Panc1 (cell line): ENCODE measurements around the gene C1orf50. TPM values are rescaled to one million over a fixed set of nuclear protein-coding genes. Genes with fewer than 3 reads are reported as not detected.

Experiments
- ATAC-seq: fragments of 200-7000 bp; cut with Tn5 transposase; 2 replicates; pipeline ENCODE4 v1.9.1; 2020; ENCODE audit warnings: mild to moderate bottlenecking, moderate library complexity
- BruUV-seq: library from RNA; stranded (reverse); fragments of 400-500 nt; replicated peaks from 2 replicates; lab custom pipeline; 2021; lab: Mats Ljungman, UMichigan
- CTCF ChIA-PET: fragments of 300-600 bp; sonication (Branson Sonifier 250); formaldehyde crosslinking; loops from one replicate; lab custom pipeline; 2022; ENCODE audit warnings: antibody characterized with exemption; lab: Charles Lee
- POLR2A ChIA-PET: fragments of 300-600 bp; sonication (Branson Sonifier 250); formaldehyde crosslinking; loops from one replicate; lab custom pipeline; 2022; ENCODE audit warnings: antibody characterized with exemption; lab: Charles Lee
- DNase-seq: peaks from one replicate; pipeline ENCODE4 v3.0.0-alpha.2; 2010; ENCODE audit warnings: low read depth, low spot score
- H3K27ac ChIP-seq: 2 replicates; pipeline ENCODE4 v1.5.1; 2011; ENCODE audit warnings: mild to moderate bottlenecking, low read length, inconsistent platforms
- H3K27me3 ChIP-seq: fragments of 200-500 bp; sonication (Bioruptor generic); 2 replicates; pipeline ENCODE4 v1.6.0; 2014; ENCODE audit warnings: low read length, inconsistent platforms; ENCODE audit not compliant: control insufficient read depth, insufficient read depth
- H3K36me3 ChIP-seq: fragments of 200-500 bp; sonication (Bioruptor generic); 2 replicates; pipeline ENCODE4 v1.5.1; 2014; ENCODE audit warnings: inconsistent platforms, mild to moderate bottlenecking, low read length, moderate library complexity; ENCODE audit not compliant: control insufficient read depth, insufficient read depth
- H3K4me1 ChIP-seq: 2 replicates; pipeline ENCODE4 v1.5.1; 2011; ENCODE audit warnings: inconsistent platforms, mild to moderate bottlenecking, low read length, moderate library complexity; ENCODE audit not compliant: control insufficient read depth, insufficient read depth
- H3K4me3 ChIP-seq, 2 experiments: 2 replicates each; pipeline ENCODE4 v1.5.1; 2011 to 2012; ENCODE audit warnings: low read depth in 2 of 2, low read length in 2 of 2, mild to moderate bottlenecking in 2 of 2, inconsistent platforms in 1 of 2, moderate library complexity in 1 of 2
- H3K9me3 ChIP-seq: fragments of 200-500 bp; sonication (Bioruptor generic); 2 replicates; pipeline ENCODE4 v1.5.1; 2014; ENCODE audit warnings: low read depth, mild to moderate bottlenecking, inconsistent platforms, low read length, moderate library complexity; ENCODE audit not compliant: control insufficient read depth, insufficient read depth
- CTCF ChIP-seq: fragments of 450-650 bp; IDR thresholded peaks from 2 replicates; pipeline ENCODE4 v1.5.1; 2017; ENCODE audit warnings: mild to moderate bottlenecking
- POLR2AphosphoS5 ChIP-seq: IDR thresholded peaks from 2 replicates; pipeline ENCODE4 v1.6.1; 2012; ENCODE audit warnings: mild to moderate bottlenecking, low read depth, low read length, moderate library complexity
- SIN3A ChIP-seq: IDR thresholded peaks from 2 replicates; pipeline ENCODE4 v1.6.1; 2012; ENCODE audit warnings: low read depth, mild to moderate bottlenecking, low read length, moderate library complexity, borderline replicate concordance; ENCODE audit not compliant: insufficient read depth
- TCF7L2 ChIP-seq: IDR thresholded peaks from 2 replicates; pipeline ENCODE4 v1.6.1; 2011; ENCODE audit warnings: mild to moderate bottlenecking, low read depth, low read length, inconsistent platforms
- in situ Hi-C: cut with HindIII; loops from 2 replicates; pipeline ENCODE4 v1.10.0; 2016; ENCODE audit warnings: low sequenced_read_pairs, low pct_unique_long_range_greater_than_20kb
- intact Hi-C: fragments of 100-400 bp; cut with micrococcal nuclease; formaldehyde crosslinking; loops from one replicate; pipeline ENCODE4 v1.10.0; 2022; ENCODE audit not compliant: unreplicated experiment
- total RNA-seq: library from RNA; stranded (reverse); gene quantifications from one replicate; pipeline ENCODE4 v1.2.1, GENCODE V29; 2021; ENCODE audit not compliant: unreplicated experiment
- TF ChIP-seq, protein P1 (sequence below), 2 experiments: IDR thresholded peaks; 2 replicates each; pipeline ENCODE4 v1.6.1; 2011 to 2012; ENCODE audit warnings: low read depth in 2 of 2, control low read depth in 1 of 2, low read length in 1 of 2, mild to moderate bottlenecking in 1 of 2, moderate library complexity in 1 of 2; ENCODE audit not compliant: insufficient read depth in 1 of 2

C1orf50 gene
- total RNA-seq, 1 experiment from 2014 or later, result 5.8 TPM

DNA sequence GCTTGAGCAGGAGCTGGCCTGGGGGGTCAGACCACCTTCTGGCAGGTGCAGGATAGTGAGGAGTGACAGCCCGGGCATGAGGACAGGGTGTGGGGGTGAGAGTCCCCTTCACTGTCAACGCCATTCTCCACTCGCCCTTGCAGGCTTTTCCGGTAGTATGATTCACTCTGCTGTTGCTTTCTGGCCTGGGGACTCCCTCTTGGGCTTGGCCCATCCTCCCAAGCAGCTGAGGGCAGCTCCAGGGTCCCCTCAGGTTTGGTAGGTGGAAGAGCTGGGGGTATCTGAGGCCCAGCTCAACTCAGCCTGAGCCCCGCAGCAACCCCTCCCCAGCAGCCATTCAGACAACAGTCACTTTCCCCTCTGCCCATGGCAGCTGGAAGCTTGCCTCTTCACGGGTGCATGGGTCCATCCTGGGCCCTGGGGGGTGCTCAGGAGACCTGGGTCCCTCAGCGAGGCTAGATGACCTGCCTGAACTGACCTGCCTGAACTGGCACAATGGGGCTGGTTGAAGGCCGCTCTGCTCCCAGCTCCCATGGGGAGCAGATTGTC, 28.3 kb upstream of the C1orf50 start:
- ATAC-seq (no peak), DNase-seq (no peak)
- ChIA-PET CTCF (interaction anchor here (0.6 kb wide), 1 partner anchor 16 kb away, joined by 3 read pairs; no protein-coding TSS in a partner anchor), POLR2A (no interaction called here)
- in situ Hi-C loops, result no loop called here
- Histone ChIP-seq H3K27ac (no peak overlapping the region), H3K4me1 (no peaks in the 10 kb centered on the region; the same call in 1 of the 2 replicates), H3K36me3 (no peaks in the 10 kb centered on the region), H3K9me3 (no peaks in the 10 kb centered on the region), H3K27me3 (no peaks in the 10 kb centered on the region), H3K4me3 (no peak overlapping the region)
- intact Hi-C loops, result loop anchor here (10.0 kb wide), 1 partner anchor 164 kb away; no protein-coding TSS in a partner anchor
- BruUV-seq, result no TSS peak
- no peak for TF ChIP-seq TCF7L2
- TF ChIP-seq CTCF, result no peak
- TF ChIP-seq, protein P1, sequence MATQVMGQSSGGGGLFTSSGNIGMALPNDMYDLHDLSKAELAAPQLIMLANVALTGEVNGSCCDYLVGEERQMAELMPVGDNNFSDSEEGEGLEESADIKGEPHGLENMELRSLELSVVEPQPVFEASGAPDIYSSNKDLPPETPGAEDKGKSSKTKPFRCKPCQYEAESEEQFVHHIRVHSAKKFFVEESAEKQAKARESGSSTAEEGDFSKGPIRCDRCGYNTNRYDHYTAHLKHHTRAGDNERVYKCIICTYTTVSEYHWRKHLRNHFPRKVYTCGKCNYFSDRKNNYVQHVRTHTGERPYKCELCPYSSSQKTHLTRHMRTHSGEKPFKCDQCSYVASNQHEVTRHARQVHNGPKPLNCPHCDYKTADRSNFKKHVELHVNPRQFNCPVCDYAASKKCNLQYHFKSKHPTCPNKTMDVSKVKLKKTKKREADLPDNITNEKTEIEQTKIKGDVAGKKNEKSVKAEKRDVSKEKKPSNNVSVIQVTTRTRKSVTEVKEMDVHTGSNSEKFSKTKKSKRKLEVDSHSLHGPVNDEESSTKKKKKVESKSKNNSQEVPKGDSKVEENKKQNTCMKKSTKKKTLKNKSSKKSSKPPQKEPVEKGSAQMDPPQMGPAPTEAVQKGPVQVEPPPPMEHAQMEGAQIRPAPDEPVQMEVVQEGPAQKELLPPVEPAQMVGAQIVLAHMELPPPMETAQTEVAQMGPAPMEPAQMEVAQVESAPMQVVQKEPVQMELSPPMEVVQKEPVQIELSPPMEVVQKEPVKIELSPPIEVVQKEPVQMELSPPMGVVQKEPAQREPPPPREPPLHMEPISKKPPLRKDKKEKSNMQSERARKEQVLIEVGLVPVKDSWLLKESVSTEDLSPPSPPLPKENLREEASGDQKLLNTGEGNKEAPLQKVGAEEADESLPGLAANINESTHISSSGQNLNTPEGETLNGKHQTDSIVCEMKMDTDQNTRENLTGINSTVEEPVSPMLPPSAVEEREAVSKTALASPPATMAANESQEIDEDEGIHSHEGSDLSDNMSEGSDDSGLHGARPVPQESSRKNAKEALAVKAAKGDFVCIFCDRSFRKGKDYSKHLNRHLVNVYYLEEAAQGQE (IDR thresholded peaks at IDR 0.05; ENCODE audit: insufficient read depth in 1 of 2, low read depth in 2 of 2, low read length in 1 of 2), result no peak
- TF ChIP-seq SIN3A, result no peak
- TF ChIP-seq POLR2AphosphoS5, result no peak

DNA sequence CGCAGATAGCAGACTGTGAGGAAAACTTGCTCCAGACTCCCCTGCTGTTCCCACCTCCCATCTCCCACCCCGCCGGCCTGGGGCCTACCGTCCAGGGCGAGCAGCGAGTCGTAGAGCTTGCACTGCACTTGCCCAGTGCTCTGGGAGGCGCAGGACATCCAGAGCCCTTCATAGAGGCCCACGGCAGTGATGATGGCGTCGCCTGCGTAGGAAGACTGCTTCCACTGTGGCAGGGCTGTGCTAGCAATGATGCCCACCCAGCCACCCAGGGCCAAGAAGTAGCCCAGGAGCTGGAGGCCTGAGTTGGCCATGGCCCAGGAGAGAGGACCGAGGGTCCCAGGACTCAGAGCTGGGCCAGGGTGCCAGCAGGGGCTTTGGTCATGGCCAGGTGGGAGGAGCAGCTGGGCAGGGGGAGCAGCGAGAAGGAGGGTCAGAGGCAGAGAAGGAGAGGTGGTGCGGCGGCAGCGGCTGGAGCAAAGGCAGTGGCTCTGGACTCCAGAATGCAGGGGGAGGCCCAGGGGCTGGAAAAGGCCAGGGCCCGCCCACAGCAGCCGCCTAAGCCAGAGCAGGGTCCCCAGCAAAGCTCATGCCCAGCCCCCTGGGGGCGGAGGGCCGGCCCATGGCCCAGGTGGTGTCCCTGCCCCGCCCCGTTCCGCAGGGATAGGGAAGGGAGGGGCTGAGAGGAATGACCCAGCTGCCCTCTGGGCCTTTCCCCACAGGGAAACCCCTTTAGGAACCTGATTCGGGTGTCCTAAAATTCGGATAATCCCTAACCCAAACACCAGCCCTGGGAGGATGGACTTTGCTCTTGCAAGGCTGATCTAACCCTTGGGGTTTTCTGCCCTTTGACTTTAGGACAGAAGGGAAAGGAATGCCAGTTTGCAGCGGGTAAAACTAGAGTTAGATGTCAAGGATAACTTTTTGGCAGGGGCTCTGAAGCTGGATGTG, 27.0 kb upstream of the C1orf50 start, which contains the start of gene CLDN19:
TSS of gene CLDN19 (minus strand) at position 484 of the 948 bp plus-strand sequence. CDS start at position 311, 173 bp downstream.
- ChIA-PET POLR2A (no interaction called here), CTCF (no interaction called here)
- in situ Hi-C loops (no loop called here), intact Hi-C loops (loop anchor here (10.0 kb wide), 1 partner anchor 165 kb away; no protein-coding TSS in a partner anchor)
- Histone ChIP-seq H3K27me3 (no peaks in the 10 kb centered on the region), H3K9me3 (no peaks in the 10 kb centered on the region), H3K36me3 (no peaks in the 10 kb centered on the region), H3K4me1 (no peaks in the 10 kb centered on the region; the same call in 1 of the 2 replicates), H3K27ac (no peak within 1 kb of the TSS), H3K4me3 (no peak within 1 kb of the TSS)
- no peak for DNase-seq
- no TSS peak for BruUV-seq
- TF ChIP-seq CTCF (no peak), SIN3A (no peak), TCF7L2 (no peak), POLR2AphosphoS5 (no peak)
- TF ChIP-seq, protein P1 (IDR thresholded peaks at IDR 0.05; ENCODE audit: insufficient read depth in 1 of 2, low read depth in 2 of 2, low read length in 1 of 2), result no peak
- no peak for ATAC-seq
